ENCODE measurements around the gene PBX1.

- TF ChIP-seq, protein P1, sequence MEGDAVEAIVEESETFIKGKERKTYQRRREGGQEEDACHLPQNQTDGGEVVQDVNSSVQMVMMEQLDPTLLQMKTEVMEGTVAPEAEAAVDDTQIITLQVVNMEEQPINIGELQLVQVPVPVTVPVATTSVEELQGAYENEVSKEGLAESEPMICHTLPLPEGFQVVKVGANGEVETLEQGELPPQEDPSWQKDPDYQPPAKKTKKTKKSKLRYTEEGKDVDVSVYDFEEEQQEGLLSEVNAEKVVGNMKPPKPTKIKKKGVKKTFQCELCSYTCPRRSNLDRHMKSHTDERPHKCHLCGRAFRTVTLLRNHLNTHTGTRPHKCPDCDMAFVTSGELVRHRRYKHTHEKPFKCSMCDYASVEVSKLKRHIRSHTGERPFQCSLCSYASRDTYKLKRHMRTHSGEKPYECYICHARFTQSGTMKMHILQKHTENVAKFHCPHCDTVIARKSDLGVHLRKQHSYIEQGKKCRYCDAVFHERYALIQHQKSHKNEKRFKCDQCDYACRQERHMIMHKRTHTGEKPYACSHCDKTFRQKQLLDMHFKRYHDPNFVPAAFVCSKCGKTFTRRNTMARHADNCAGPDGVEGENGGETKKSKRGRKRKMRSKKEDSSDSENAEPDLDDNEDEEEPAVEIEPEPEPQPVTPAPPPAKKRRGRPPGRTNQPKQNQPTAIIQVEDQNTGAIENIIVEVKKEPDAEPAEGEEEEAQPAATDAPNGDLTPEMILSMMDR (IDR thresholded peaks at IDR 0.05; ENCODE audit: poor library complexity), result no peak
- TF ChIP-seq EZH2 (IDR thresholded peaks at IDR 0.05; ENCODE audit: borderline replicate concordance), result no peak
Measured at GRCh38 chr1:164577291-164577690, 18.3 kb downstream of the PBX1 start.
